ENCODE measurements around the gene GIPR. TPM values are rescaled to one million over a fixed set of nuclear protein-coding genes. Genes with fewer than 3 reads are reported as not detected.

Gene GIPR
- total and polyA plus RNA-seq, 2 experiments from 2014 or later: 0.42 to 1.2 TPM

- H3K4me3 Mint-ChIP-seq: peak overlapping the region; percentile 61
- DNase-seq (ENCODE audit: low spot score): peak; percentile 93
These were observed 35.4 kb upstream of the GIPR start for GRCh38 chr19:45632468-45633196.

DNA sequence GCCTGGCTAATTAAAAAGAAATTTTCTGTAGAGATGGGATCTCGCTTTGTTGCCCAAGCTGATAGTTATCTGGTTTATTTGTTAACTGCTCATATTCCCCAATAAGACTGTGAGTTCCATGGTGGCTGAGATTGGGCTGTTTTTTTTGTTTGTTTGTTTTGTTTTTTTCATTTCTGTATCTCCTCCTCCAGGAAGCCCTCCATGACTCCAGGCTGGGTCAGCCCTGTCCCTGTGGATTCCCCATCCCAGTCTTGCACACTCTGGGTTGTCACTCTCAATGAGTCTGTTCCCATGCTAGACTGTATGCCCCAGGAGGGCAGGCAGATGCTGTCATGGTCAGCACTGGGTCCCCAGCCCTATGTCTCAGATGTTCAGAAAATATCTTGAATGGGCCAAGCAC, 31.7 kb upstream of the GIPR start:
- Histone ChIP-seq H3F3A (replicated peaks; ENCODE audit: low read depth) (peaks cover 30% of the 10 kb centered on the region), H3K4me3 (no peak overlapping the region), H4K20me1 (replicated peaks; ENCODE audit: insufficient read depth) (no peaks in the 10 kb centered on the region), H3K27ac (ENCODE audit: low read depth) (no peak overlapping the region), H3K27me3 (ENCODE audit: insufficient read depth) (no peaks in the 10 kb centered on the region), H3K4me2 (no peak overlapping the region), H3K36me3 (ENCODE audit: insufficient read depth) (no peaks in the 10 kb centered on the region), H3K79me2 (replicated peaks; ENCODE audit: insufficient read depth) (no peaks in the 10 kb centered on the region), H3K9me2 (ENCODE audit: insufficient read depth) (no peaks in the 10 kb centered on the region), H3K4me1 (ENCODE audit: insufficient read depth) (peaks cover 22% of the 10 kb centered on the region), H2AFZ (no peak overlapping the region)
- H3K27ac Mint-ChIP-seq: no peak overlapping the region
- H3K4me1 Mint-ChIP-seq: peaks cover 30% of the 10 kb centered on the region
- peaks cover 29% of the 10 kb centered on the region for H3K27me3 Mint-ChIP-seq (ENCODE audit: insufficient read depth, low read depth, poor library complexity)
- TF ChIP-seq POLR2AphosphoS5 (IDR thresholded peaks at IDR 0.05; ENCODE audit: low read depth): no peak
- H3K9me3 Mint-ChIP-seq: peaks cover 2% of the 10 kb centered on the region; the same call in 1 of the 3 replicates
- H3K36me3 Mint-ChIP-seq (ENCODE audit: low read depth): no peaks in the 10 kb centered on the region; the same call in 2 of the 3 replicates
- DNase-seq (ENCODE audit: low spot score) (no peak), ATAC-seq (no peak)
- H3K4me3 Mint-ChIP-seq: no peak overlapping the region

More at GRCh38 chr19:45632468-45633196, 35.4 kb upstream of the GIPR start:
- H3K27me3 ChIP-seq (ENCODE audit: insufficient read depth): no peaks in the 10 kb centered on the region
- peak overlapping the region; percentile 90; the same call in 1 of the 2 replicates for H2AFZ ChIP-seq
- H4K20me1 ChIP-seq (replicated peaks; ENCODE audit: insufficient read depth): no peaks in the 10 kb centered on the region
- peaks cover 7% of the 10 kb centered on the region; the same call in 1 of the 2 replicates for H3F3A ChIP-seq (replicated peaks; ENCODE audit: low read depth)
- TF ChIP-seq CREB1 (CRISPR knock-in tag; IDR thresholded peaks at IDR 0.05; ENCODE audit: low read depth) (peak; percentile 99), ETS1 (IDR thresholded peaks at IDR 0.05) (no peak), POLR2AphosphoS5 (IDR thresholded peaks at IDR 0.05; ENCODE audit: low read depth) (0 out of 2 replicates have a peak, but pooled peaks have one; percentile 35)
- no peaks in the 10 kb centered on the region for H3K79me2 ChIP-seq (replicated peaks; ENCODE audit: insufficient read depth)
- Mint-ChIP-seq H3K36me3 (ENCODE audit: low read depth) (peaks cover 4% of the 10 kb centered on the region; the same call in 1 of the 3 replicates), H3K4me1 (peaks cover 22% of the 10 kb centered on the region), H3K9me3 (no peaks in the 10 kb centered on the region), H3K27ac (peak overlapping the region; percentile 91), H3K27me3 (ENCODE audit: insufficient read depth, low read depth, poor library complexity) (peaks cover 21% of the 10 kb centered on the region)
- H3K4me3 ChIP-seq: peak overlapping the region; percentile 65
- H3K9me2 ChIP-seq (ENCODE audit: insufficient read depth): no peaks in the 10 kb centered on the region
- peak; percentile 87 for ATAC-seq
- no peaks in the 10 kb centered on the region for H3K36me3 ChIP-seq (ENCODE audit: insufficient read depth)
- H3K4me1 ChIP-seq (ENCODE audit: insufficient read depth): peaks cover 5% of the 10 kb centered on the region
- H3K27ac ChIP-seq (ENCODE audit: low read depth): peak overlapping the region; percentile 84; the same call in 1 of the 2 replicates
- peak overlapping the region; percentile 90 for H3K4me2 ChIP-seq

DNA sequence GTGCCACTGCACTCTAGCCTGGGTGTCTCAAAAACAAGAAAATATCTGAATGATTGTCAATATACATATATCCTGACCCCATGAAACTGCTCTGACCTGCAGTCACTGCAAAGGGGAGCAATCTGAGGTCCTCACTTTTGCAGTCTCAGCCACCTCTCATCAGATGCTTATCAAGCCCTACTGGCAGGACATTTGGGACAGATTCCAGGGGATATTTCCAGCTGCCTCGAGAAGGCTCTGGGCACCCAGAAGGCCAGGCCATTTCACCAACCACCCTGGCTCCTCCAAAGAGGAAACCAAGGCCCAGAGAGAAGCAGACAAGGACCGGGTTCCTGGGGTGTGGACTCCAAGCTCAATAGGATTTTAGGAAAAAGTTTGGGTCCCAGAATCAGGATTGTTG, 31.1 kb upstream of the GIPR start:
- Histone ChIP-seq H3K4me3 (no peak overlapping the region), H2AFZ (no peak overlapping the region), H3K27ac (ENCODE audit: low read depth) (no peak overlapping the region), H3K4me2 (no peak overlapping the region), H3K27me3 (ENCODE audit: insufficient read depth) (no peaks in the 10 kb centered on the region), H3K9me2 (ENCODE audit: insufficient read depth) (no peaks in the 10 kb centered on the region), H3F3A (replicated peaks; ENCODE audit: low read depth) (peaks cover 35% of the 10 kb centered on the region), H3K36me3 (ENCODE audit: insufficient read depth) (no peaks in the 10 kb centered on the region), H3K79me2 (replicated peaks; ENCODE audit: insufficient read depth) (no peaks in the 10 kb centered on the region), H4K20me1 (replicated peaks; ENCODE audit: insufficient read depth) (no peaks in the 10 kb centered on the region), H3K4me1 (ENCODE audit: insufficient read depth) (peaks cover 26% of the 10 kb centered on the region)
- H3K27ac Mint-ChIP-seq: no peak overlapping the region
- TF ChIP-seq ZNF331 (CRISPR knock-in tag; IDR thresholded peaks at IDR 0.05; ENCODE audit: low read depth) (no peak), EZH2phosphoT487 (IDR thresholded peaks at IDR 0.05; ENCODE audit: unreplicated experiment) (no peak), CREB1 (CRISPR knock-in tag; IDR thresholded peaks at IDR 0.05; ENCODE audit: low read depth) (no peak), STAT1 (IDR thresholded peaks at IDR 0.05; ENCODE audit: unreplicated experiment) (no peak), EZH2 (IDR thresholded peaks at IDR 0.05; ENCODE audit: low read depth, unreplicated experiment) (no peak), POLR2AphosphoS5 (IDR thresholded peaks at IDR 0.05; ENCODE audit: low read depth) (no peak)
- TF ChIP-seq, protein P1, sequence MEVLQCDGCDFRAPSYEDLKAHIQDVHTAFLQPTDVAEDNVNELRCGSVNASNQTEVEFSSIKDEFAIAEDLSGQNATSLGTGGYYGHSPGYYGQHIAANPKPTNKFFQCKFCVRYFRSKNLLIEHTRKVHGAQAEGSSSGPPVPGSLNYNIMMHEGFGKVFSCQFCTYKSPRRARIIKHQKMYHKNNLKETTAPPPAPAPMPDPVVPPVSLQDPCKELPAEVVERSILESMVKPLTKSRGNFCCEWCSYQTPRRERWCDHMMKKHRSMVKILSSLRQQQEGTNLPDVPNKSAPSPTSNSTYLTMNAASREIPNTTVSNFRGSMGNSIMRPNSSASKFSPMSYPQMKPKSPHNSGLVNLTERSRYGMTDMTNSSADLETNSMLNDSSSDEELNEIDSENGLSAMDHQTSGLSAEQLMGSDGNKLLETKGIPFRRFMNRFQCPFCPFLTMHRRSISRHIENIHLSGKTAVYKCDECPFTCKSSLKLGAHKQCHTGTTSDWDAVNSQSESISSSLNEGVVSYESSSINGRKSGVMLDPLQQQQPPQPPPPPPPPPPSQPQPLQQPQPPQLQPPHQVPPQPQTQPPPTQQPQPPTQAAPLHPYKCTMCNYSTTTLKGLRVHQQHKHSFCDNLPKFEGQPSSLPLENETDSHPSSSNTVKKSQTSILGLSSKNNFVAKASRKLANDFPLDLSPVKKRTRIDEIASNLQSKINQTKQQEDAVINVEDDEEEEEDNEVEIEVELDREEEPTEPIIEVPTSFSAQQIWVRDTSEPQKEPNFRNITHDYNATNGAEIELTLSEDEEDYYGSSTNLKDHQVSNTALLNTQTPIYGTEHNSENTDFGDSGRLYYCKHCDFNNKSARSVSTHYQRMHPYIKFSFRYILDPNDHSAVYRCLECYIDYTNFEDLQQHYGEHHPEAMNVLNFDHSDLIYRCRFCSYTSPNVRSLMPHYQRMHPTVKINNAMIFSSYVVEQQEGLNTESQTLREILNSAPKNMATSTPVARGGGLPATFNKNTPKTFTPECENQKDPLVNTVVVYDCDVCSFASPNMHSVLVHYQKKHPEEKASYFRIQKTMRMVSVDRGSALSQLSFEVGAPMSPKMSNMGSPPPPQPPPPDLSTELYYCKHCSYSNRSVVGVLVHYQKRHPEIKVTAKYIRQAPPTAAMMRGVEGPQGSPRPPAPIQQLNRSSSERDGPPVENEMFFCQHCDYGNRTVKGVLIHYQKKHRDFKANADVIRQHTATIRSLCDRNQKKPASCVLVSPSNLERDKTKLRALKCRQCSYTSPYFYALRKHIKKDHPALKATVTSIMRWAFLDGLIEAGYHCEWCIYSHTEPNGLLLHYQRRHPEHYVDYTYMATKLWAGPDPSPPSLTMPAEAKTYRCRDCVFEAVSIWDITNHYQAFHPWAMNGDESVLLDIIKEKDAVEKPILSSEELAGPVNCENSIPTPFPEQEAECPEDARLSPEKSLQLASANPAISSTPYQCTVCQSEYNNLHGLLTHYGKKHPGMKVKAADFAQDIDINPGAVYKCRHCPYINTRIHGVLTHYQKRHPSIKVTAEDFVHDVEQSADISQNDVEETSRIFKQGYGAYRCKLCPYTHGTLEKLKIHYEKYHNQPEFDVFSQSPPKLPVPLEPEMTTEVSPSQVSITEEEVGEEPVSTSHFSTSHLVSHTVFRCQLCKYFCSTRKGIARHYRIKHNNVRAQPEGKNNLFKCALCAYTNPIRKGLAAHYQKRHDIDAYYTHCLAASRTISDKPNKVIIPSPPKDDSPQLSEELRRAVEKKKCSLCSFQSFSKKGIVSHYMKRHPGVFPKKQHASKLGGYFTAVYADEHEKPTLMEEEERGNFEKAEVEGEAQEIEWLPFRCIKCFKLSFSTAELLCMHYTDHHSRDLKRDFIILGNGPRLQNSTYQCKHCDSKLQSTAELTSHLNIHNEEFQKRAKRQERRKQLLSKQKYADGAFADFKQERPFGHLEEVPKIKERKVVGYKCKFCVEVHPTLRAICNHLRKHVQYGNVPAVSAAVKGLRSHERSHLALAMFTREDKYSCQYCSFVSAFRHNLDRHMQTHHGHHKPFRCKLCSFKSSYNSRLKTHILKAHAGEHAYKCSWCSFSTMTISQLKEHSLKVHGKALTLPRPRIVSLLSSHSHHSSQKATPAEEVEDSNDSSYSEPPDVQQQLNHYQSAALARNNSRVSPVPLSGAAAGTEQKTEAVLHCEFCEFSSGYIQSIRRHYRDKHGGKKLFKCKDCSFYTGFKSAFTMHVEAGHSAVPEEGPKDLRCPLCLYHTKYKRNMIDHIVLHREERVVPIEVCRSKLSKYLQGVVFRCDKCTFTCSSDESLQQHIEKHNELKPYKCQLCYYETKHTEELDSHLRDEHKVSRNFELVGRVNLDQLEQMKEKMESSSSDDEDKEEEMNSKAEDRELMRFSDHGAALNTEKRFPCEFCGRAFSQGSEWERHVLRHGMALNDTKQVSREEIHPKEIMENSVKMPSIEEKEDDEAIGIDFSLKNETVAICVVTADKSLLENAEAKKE (CRISPR knock-in tag; IDR thresholded peaks at IDR 0.05): no peak
- no peaks in the 10 kb centered on the region; the same call in 2 of the 3 replicates for H3K36me3 Mint-ChIP-seq (ENCODE audit: low read depth)
- H3K4me3 Mint-ChIP-seq: no peak overlapping the region
- H3K27me3 Mint-ChIP-seq (ENCODE audit: insufficient read depth, low read depth, poor library complexity): peaks cover 33% of the 10 kb centered on the region
- H3K9me3 Mint-ChIP-seq: peaks cover 3% of the 10 kb centered on the region; the same call in 2 of the 3 replicates
- DNase-seq (ENCODE audit: low spot score) (no peak), ATAC-seq (no peak)
- peaks cover 31% of the 10 kb centered on the region for H3K4me1 Mint-ChIP-seq

Data from GM23338 (cell line).